ENCODE measurements around the gene TCF25. TPM values are rescaled to one million over a fixed set of nuclear protein-coding genes. Genes with fewer than 3 reads are reported as not detected.

The TCF25 gene
- total RNA-seq, 2 donors from 2014 or later: 166 to 247 TPM

GRCh38 chr16:89936508-89936907 is 63.1 kb downstream of the TCF25 start:
- Histone ChIP-seq H3K4me1 (ENCODE audit: control insufficient read depth in 1 of 2, low read depth in 2 of 2) (no peaks in the 10 kb centered on the region), H3K4me3 (no peak overlapping the region), H3K27ac (no peak overlapping the region), H3K9me3 (no peaks in the 10 kb centered on the region), H3K27me3 (replicated peaks; ENCODE audit: insufficient read depth) (no peaks in the 10 kb centered on the region), H3K36me3 (no peaks in the 10 kb centered on the region)
- no peak for ATAC-seq (ENCODE audit: insufficient number of reproducible peaks, low FRiP score, low read depth)
- TF ChIP-seq, protein P1, sequence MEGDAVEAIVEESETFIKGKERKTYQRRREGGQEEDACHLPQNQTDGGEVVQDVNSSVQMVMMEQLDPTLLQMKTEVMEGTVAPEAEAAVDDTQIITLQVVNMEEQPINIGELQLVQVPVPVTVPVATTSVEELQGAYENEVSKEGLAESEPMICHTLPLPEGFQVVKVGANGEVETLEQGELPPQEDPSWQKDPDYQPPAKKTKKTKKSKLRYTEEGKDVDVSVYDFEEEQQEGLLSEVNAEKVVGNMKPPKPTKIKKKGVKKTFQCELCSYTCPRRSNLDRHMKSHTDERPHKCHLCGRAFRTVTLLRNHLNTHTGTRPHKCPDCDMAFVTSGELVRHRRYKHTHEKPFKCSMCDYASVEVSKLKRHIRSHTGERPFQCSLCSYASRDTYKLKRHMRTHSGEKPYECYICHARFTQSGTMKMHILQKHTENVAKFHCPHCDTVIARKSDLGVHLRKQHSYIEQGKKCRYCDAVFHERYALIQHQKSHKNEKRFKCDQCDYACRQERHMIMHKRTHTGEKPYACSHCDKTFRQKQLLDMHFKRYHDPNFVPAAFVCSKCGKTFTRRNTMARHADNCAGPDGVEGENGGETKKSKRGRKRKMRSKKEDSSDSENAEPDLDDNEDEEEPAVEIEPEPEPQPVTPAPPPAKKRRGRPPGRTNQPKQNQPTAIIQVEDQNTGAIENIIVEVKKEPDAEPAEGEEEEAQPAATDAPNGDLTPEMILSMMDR (IDR thresholded peaks at IDR 0.05): no peak
- DNase-seq (ENCODE audit: low spot score): no peak

GRCh38 chr16:89936981-89937380 is 63.6 kb downstream of the TCF25 start:
- no peaks in the 10 kb centered on the region for H3K9me3 ChIP-seq
- no peaks in the 10 kb centered on the region for H3K4me1 ChIP-seq (ENCODE audit: control insufficient read depth in 1 of 2, low read depth in 2 of 2)
- no peak overlapping the region for H3K27ac ChIP-seq
- DNase-seq (ENCODE audit: low spot score) (no peak), ATAC-seq (ENCODE audit: insufficient number of reproducible peaks, low FRiP score, low read depth) (no peak)
- H3K4me3 ChIP-seq: no peak overlapping the region
- TF ChIP-seq, protein P1 (IDR thresholded peaks at IDR 0.05): no peak
- no peaks in the 10 kb centered on the region for H3K27me3 ChIP-seq (replicated peaks; ENCODE audit: insufficient read depth)
- no peaks in the 10 kb centered on the region for H3K36me3 ChIP-seq

DNA sequence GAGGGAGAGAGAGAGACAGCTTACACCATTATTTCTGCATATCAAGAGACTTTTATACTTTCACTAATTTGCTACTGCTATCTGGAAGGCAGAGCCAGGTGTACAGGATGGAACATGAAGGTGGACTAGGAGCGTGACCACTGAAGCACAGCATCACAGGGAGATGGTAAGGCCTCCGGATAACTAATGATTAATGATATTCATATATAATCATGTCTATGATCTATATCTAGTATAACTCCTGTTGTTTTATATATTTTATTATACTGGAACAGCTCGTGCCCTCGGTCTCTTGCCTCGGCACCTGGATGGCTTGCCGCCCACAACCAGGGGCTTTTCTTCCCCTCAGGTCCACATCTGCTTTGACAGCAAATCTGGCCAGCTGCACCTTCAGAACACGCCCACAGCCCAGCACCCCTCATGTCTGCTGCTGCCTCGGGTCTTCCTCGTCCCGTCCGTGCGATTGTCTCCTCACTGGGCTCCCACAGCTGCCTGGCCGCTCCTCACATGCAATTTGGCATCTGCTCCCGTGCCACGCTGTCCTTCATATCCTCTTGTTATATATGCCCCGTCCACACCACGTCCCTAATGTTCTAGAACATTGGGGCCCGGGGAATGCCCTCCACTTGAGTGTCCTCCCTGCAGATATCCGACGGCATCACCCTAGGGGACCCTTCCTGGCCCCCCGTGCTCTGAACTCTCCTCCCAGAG is 64.9 kb downstream of the TCF25 start:
- Histone ChIP-seq H3K27ac (no peak overlapping the region), H3K36me3 (no peaks in the 10 kb centered on the region), H3K4me3 (no peak overlapping the region), H3K27me3 (replicated peaks; ENCODE audit: insufficient read depth) (no peaks in the 10 kb centered on the region), H3K4me1 (ENCODE audit: control insufficient read depth in 1 of 2, low read depth in 2 of 2) (no peaks in the 10 kb centered on the region), H3K9me3 (no peaks in the 10 kb centered on the region)
- no peak for ATAC-seq (ENCODE audit: insufficient number of reproducible peaks, low FRiP score, low read depth)
- TF ChIP-seq, protein P1 (IDR thresholded peaks at IDR 0.05): no peak
- DNase-seq (ENCODE audit: low spot score): no peak

- H3K4me1 ChIP-seq (ENCODE audit: control insufficient read depth in 1 of 2, low read depth in 2 of 2): peaks cover 6 to 16% of the 10 kb centered on the region in 2 donors
- H3K4me3 ChIP-seq: no peak overlapping the region
- H3K27me3 ChIP-seq (replicated peaks; ENCODE audit: insufficient read depth): no peaks in the 10 kb centered on the region
- ATAC-seq (ENCODE audit: insufficient number of reproducible peaks, low FRiP score, low read depth): no peak
- no peaks in the 10 kb centered on the region for H3K36me3 ChIP-seq
- H3K27ac ChIP-seq: no peak overlapping the region
- H3K9me3 ChIP-seq: no peaks in the 10 kb centered on the region
- TF ChIP-seq, protein P1 (IDR thresholded peaks at IDR 0.05): no peak
- DNase-seq (ENCODE audit: low spot score): no peak
Observed at GRCh38 chr16:89944773-89945172, 71.4 kb downstream of the TCF25 start.

- Histone ChIP-seq H3K4me3 (no peak overlapping the region), H3K27me3 (replicated peaks; ENCODE audit: insufficient read depth) (no peaks in the 10 kb centered on the region), H3K36me3 (no peaks in the 10 kb centered on the region), H3K4me1 (ENCODE audit: control insufficient read depth in 1 of 2, low read depth in 2 of 2) (peaks cover 6 to 19% of the 10 kb centered on the region in 2 donors), H3K9me3 (no peaks in the 10 kb centered on the region), H3K27ac (no peak overlapping the region)
- no peak for ATAC-seq (ENCODE audit: insufficient number of reproducible peaks, low FRiP score, low read depth)
- no peak for DNase-seq (ENCODE audit: low spot score)
- TF ChIP-seq, protein P1 (IDR thresholded peaks at IDR 0.05): no peak
Observed at GRCh38 chr16:89945654-89946053, 72.3 kb downstream of the TCF25 start.

Measured in thoracic aorta (tissue), 2 donors.